GM12875 (cell line): ENCODE measurements around the gene TMEM266.

Source experiments
- H3K4me3 ChIP-seq: one replicate; pipeline ENCODE4 v1.5.1; 2011; ENCODE audit warnings: low read depth, low read length, control low read depth
- TF ChIP-seq, protein P1 (sequence below): IDR thresholded peaks from 2 replicates; pipeline ENCODE4 v1.5.1; 2011; ENCODE audit warnings: low read depth, mild to moderate bottlenecking, control low read depth, inconsistent platforms, low read length, moderate library complexity, borderline replicate concordance; ENCODE audit not compliant: insufficient read depth

TMEM266 gene

DNA sequence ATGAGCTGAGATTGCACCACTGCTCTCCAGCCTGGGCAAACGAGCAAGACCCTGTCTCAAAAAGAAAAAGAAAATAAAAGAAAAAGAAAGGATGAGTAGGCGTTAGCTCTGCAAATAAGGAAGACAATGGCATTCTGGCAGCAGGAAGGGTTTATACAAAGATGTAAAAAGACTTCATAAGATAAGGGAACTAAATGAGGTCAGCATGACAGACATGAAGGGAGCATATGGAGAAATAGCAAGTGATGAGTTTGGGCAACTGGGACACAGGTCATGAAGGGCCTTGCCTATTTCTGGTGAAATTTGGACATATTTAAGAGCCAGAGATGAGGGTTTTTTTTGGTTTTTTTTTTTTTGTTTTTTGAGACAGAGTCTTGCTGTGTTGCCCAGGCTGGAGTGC is 24.5 kb downstream of the TMEM266 start:
- no peak overlapping the region for H3K4me3 ChIP-seq
- TF ChIP-seq, protein P1, sequence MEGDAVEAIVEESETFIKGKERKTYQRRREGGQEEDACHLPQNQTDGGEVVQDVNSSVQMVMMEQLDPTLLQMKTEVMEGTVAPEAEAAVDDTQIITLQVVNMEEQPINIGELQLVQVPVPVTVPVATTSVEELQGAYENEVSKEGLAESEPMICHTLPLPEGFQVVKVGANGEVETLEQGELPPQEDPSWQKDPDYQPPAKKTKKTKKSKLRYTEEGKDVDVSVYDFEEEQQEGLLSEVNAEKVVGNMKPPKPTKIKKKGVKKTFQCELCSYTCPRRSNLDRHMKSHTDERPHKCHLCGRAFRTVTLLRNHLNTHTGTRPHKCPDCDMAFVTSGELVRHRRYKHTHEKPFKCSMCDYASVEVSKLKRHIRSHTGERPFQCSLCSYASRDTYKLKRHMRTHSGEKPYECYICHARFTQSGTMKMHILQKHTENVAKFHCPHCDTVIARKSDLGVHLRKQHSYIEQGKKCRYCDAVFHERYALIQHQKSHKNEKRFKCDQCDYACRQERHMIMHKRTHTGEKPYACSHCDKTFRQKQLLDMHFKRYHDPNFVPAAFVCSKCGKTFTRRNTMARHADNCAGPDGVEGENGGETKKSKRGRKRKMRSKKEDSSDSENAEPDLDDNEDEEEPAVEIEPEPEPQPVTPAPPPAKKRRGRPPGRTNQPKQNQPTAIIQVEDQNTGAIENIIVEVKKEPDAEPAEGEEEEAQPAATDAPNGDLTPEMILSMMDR: no peak

DNA sequence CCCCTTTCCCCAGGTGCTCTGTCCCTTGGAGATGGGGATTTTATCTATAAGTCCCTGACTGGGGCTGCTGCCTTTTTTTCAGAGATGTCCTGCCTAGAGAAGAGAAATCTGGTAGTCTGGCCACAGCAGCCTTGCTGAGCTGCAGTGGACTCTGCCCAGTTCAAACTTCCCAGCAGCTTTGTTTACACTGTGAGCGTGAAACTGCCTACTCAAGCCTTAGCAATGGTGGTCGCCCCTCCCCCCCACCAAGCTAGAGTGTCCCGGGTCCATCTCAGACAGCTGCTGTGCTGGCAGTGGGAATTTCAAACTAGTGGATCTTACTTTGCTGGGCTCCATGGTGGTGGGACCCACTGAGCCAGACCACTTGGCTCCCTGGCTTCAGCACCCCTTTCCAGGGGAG is 38.9 kb downstream of the TMEM266 start:
- H3K4me3 ChIP-seq: no peak overlapping the region
- TF ChIP-seq, protein P1: no peak

DNA sequence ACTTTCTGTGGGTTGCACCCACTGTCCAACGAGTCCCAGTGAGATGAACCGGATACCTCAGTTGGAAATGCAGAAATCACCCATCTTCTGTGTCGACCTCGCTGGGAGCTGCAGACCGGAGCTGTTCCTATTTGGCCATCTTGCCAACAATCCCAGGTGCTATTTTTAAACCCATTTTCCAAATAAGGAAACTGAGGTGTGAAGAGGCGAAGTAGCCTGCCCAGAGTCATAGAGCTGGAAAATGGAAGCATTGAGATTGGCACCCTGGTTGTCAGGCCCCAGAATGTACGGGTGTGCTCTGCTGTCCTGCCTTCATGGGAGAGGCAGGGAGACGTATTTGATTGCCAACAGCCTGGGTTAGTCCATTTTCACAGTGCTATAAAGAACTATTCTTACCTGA is 39.6 kb downstream of the TMEM266 start:
- TF ChIP-seq, protein P1: no peak
- no peak overlapping the region for H3K4me3 ChIP-seq

DNA sequence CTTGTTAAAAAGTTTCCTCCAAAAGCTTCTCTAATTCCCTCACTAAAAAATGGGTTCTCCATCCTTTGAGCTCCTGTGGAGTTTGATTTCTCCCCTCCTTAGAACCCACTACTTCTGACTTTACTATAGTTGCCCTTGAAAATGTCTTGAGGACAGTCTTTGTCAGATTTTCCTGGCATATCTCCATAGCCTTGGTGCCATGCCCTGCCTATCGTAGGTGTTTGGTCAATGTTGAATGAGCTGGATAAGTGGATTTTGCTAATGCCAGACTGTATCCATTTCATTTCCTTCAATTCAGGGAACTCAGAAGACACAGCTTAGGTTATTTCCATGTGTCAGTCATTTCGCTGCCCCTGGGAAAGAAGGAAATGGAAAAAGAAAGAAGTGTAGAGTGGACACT is 40.6 kb downstream of the TMEM266 start:
- H3K4me3 ChIP-seq: no peak overlapping the region
- TF ChIP-seq, protein P1: no peak

DNA sequence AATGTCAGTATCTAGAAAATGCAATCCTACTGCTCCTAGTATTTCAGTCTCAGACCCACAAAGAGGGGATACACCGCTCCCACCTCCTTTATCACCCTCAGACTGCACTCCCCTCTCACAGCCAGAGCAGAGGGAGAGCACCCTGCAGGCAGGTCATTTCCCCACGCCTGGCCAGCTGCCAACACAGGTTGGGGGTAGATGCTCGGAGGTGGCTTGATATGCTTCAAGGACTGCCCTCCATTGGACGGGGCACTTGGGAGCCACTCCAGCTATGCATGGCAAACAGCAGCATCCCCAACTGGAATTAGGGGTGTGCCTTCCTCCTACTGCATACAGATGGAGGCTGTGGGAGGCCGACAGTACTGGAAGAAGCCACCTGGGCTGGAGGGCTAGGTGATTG is 41.9 kb downstream of the TMEM266 start:
- TF ChIP-seq, protein P1: no peak
- H3K4me3 ChIP-seq: no peak overlapping the region

DNA sequence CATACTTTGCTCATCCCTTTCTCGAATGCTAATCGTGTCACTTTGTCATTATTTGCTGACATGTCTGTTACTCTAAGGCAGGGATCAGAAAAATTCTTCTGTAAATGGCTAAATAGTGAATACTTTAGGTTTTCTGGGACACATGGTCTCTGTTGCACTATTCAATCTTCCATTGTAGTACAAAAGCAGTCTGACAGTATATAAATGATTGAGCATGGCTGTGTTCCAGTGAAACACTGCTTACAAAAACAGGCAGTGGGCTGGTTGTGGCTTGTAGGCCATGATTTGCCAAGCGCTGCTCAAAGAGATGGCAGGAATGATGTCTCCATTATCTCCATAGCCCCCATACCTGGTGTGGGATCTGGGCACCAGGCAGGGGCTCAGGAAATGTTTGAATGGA is 45.6 kb downstream of the TMEM266 start:
- no peak overlapping the region for H3K4me3 ChIP-seq
- TF ChIP-seq, protein P1: no peak

DNA sequence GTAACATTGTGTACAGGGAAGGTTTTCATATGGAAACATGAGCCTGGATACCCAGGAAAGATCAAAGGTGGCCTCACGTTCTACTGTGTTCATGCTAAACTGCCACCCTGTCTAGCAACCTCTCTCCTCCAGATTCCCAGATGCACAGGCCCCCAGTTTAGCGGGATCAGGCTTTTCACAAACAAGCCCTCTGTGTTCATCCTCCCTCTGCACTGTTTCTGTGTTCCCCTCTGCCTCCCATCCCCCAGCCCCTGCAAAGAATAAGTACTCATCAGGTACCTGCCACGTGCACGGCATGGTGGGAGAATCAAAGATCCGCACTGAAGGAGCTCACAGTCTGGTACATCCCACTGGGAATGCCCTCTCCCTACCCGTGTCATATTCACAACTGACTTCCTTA is 46.1 kb downstream of the TMEM266 start:
- TF ChIP-seq, protein P1: no peak
- no peak overlapping the region for H3K4me3 ChIP-seq
